HG03175 (cell line): ENCODE results near the gene NCAM1.

Experiments
- ATAC-seq: cut with Tn5 transposase; IDR thresholded peaks from one replicate; pipeline ENCODE4 v1.9.1; 2021; ENCODE audit warnings: mild to moderate bottlenecking, moderate library complexity; ENCODE audit not compliant: unreplicated experiment

The NCAM1 gene

DNA sequence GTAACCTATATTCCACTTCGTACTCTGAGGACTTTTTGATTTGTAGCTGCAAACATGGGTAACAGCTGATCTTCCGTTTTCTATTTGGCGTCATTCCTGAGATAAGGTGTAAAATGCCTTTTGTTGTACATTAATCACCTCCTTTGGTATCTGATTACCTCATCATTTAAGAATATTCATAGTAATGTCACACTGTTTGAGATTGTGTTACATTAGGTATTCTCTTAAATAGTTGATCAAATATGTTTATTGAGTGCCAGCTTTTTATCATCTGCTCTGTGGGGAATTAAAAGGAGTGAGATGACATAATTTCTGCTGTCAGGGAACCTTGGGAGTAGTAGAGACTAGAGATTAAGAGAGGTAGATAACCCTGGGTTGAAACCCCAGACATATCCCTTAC is 5.9 kb downstream of the NCAM1 start:
- no peak for ATAC-seq

DNA sequence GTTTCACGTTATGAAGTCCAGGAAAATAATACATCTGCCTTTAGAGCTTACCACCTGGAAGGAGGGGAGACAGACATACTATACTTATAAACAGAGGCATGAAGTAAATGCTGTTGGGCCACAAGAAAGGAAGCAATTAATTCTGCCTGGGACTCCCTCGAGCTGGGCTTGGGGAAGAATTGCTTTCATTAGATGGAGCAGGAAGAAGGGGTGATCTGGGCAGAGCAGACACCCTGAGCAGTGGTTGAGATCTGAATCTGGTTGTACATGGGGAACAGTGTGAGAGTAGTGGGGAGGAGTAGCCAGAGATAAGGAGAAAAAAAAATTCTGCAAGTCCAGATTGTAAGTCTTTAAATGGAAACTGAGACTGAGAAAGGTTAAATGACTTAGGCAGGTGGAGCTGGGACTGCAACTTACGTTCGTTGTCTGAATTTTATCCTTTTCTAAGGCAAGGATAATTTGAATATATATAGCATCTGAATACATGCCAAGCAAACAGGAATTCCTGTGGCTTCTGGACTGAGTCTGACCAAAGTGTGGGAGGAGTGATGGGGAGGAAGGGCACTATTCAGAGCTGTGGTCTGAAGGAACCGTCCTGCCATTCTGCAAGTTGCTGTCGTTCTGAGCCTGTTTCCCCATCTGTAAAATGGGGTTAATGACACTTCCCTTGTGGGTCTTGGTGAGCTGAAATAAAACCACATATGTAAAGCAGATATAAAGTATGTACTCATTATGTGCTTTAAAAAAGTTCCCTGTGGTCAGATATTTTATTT is 7.9 kb downstream of the NCAM1 start:
- no peak for ATAC-seq

- no peak for ATAC-seq
These were observed 10.0 kb downstream of the NCAM1 start for GRCh38 chr11:112971195-112971594.

GRCh38 chr11:112971827-112972226 is 10.6 kb downstream of the NCAM1 start:
- no peak for ATAC-seq

- ATAC-seq, result no peak
These were observed 11.4 kb downstream of the NCAM1 start for GRCh38 chr11:112972399-112973145.

GRCh38 chr11:112975051-112975450 is 13.8 kb downstream of the NCAM1 start:
- no peak for ATAC-seq

DNA sequence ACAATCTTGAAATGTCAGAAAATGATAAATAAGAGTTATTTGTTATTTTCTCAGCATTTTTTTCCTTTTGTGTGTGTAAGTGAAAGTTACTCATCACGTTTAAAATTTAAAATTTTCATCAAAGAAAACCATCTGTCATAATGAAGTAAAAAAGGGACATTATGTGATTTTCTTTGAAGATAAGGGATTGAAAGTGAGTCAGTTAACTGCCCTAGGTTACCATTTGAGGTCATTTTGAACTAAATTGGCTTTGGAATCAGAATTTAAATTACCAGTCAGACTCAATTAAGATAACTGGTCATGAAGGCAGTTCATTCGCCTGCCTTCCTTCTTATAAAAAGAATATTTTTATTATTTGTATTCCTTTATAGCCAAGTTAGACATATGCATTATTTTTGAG is 14.3 kb downstream of the NCAM1 start:
- no peak for ATAC-seq

DNA sequence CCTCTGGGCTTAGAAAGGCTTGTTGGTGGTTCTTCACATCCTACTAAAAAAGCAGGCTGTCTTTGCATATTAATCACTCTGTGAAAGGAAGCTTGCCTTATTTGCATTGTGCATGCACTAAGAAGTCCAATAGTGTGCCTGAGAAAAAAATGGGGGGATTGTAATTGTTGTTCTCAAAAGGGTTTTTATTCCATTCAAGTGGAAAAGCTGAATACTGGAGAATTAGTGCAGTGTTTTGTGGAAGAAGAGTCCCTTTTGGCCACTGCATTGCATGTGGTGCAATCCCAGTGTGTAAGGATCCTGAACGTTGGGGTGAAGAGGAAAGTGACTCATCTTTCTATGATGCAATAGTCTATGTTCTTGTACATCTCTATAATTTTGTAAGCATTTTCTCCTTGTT is 16.5 kb downstream of the NCAM1 start:
- ATAC-seq, result no peak

DNA sequence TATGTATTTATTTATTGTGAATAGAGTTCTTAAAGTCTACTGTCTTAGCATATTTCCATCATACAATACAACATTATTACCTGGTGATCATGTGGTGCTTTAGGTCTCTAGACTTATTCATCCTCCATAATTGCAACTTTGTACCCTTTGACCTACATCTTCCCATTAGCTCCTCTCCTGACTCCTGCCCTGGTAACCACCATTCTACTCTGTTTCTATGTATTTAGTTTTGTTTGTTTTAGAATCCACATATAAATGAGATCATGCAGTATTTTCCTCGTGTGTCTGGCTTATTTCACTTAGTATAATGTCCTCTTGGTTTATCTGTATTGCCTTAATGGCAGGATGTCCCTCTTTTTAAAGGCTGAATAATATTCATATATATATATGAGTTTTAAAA is 22.7 kb downstream of the NCAM1 start:
- ATAC-seq, result no peak

GRCh38 chr11:112989198-112989597 is 28.0 kb downstream of the NCAM1 start:
- ATAC-seq, result no peak

GRCh38 chr11:112993808-112994207 is 32.6 kb downstream of the NCAM1 start:
- no peak for ATAC-seq

- ATAC-seq, result no peak
These were observed 34.3 kb downstream of the NCAM1 start for GRCh38 chr11:112995423-112996090.

DNA sequence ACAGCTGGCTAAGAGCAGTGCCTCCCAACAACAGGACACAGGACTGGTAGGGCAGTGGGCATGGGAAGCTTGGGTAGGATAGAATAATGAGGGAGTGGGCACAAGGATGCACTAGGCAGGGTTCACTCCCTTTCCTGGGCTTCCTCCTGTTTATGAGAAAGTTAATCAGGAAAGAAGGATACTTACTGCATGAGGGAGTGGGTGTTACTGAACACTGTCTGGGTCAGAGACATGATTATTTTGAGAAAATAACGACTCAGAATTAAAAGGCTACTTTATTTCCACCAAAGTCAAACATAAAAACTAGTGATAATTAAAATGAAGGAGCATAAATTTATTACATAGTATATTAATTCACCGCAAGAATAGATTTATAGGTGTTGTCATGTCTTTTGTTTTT is 35.8 kb downstream of the NCAM1 start:
- no peak for ATAC-seq

DNA sequence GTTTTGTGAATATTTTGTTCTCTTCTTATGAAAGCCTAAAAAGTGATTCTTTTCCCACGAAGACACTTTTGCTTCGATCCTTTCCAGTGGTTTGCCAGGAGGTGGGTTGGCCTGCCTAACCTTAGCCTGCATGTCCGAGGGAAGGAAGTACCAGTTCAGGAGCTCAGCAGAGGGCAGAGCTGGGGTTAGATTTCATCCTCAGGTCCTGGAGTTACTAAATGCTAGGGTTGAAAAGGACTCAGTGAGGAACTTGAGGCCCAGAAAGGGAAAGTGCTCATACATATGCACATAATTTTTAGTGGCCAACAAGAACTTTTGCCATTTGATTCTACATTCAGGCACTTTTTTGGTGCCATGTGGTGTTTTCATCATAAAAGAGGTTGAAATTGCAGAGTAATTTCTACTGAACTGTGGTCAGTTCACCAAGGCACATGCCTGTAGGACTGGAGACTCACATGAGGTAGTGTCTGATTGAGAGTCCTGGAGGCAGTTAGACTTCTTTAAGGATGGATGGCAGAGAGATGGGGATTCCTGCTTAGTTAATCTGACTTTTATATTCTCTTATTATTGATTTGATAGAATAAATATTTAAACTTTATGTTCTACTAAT is 36.7 kb downstream of the NCAM1 start:
- no peak for ATAC-seq

- ATAC-seq, result no peak
These were observed 38.3 kb downstream of the NCAM1 start for GRCh38 chr11:112999520-112999919.

GRCh38 chr11:113001709-113002108 is 40.5 kb downstream of the NCAM1 start:
- no peak for ATAC-seq

- no peak for ATAC-seq
These were observed 45.8 kb downstream of the NCAM1 start for GRCh38 chr11:113006896-113007445.

GRCh38 chr11:113014262-113015097 is 53.3 kb downstream of the NCAM1 start:
- ATAC-seq, result no peak

- no peak for ATAC-seq
These were observed 53.9 kb downstream of the NCAM1 start for GRCh38 chr11:113015098-113015455.

GRCh38 chr11:113016905-113017304 is 55.7 kb downstream of the NCAM1 start:
- ATAC-seq, result no peak
